Ammon's horn (tissue), 1 donor: ENCODE measurements around the gene STAP2.
"Not testable (repeated sequence)": the region's sequence is repeated elsewhere in the genome, so short reads cannot be mapped to it uniquely, and the experiment has no call there.

Experiments
- DNase-seq: peaks from one replicate; pipeline ENCODE4 v3.0.0-alpha.2; 2016; ENCODE audit warnings: low spot score

STAP2 gene

DNA sequence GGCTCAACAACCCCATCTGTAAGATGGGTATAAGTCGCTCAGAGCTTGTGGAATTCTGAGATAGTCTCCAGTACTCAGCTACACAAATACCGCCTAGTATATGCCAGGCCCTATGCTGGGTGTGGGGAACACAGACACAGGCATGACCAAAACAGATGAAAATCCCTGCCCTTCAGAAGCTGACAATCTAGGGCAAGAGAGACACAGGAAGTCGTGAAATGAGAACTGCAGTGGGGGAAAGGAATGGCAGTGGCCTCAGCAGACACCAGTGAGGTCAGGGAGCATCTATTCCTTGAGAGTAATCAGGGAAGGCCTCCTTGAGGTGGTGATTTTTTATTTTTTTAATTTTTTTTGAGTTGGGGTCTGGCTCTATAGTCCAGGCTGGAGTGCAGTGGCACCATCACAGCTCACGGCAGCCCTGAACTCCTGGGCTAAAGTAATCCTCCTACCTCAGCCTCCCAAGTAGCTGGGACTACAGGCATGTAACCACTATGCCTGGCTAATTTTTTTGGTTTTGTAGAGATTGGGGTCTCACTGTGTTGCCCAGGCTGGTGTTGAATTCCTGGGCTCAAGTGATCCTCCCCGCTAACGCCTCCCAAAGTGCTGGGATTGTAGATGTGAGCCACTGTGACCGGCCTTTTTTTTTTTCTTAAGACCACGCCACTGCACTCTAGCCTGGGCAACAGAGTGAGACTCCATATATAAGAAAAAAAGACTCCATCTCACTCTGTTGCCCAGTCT is 39.6 kb downstream of the STAP2 start:
- no peak for DNase-seq

GRCh38 chr19:4297901-4298809 is 40.5 kb downstream of the STAP2 start:
- DNase-seq, result no peak

GRCh38 chr19:4295972-4296771 is 42.5 kb downstream of the STAP2 start:
- peak; percentile 85 for DNase-seq

DNA sequence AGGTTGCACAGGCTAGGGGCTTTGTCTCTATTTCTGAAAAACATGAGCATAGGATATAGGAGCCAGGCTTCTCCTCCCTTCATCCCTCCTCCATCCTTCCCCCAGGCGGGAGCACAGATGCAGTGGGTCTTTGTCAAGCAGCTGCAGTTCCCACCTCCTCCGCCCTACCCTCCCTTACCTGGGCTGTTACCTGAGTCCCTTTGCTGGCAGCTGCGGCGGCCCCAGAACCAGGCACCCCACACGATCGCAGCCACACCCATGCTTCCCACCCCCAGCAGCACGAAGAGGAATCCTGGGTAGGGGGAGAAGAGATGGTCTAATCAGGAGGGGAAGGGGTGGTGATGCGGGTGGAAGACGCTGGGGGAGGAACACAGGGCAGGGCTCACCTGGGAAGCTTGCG is 44.2 kb downstream of the STAP2 start:
- no peak for DNase-seq

- no peak for DNase-seq
Measured at GRCh38 chr19:4292515-4292914, 46.1 kb downstream of the STAP2 start.

GRCh38 chr19:4291184-4291732 is 47.4 kb downstream of the STAP2 start:
- no peak for DNase-seq

- DNase-seq, result no peak
Measured at GRCh38 chr19:4288091-4288777, 50.4 kb downstream of the STAP2 start.

- DNase-seq, result not testable (repeated sequence)
Measured at GRCh38 chr19:4286141-4286540, 52.5 kb downstream of the STAP2 start.

- DNase-seq, result no peak
Measured at GRCh38 chr19:4284974-4285373, 53.7 kb downstream of the STAP2 start.

DNA sequence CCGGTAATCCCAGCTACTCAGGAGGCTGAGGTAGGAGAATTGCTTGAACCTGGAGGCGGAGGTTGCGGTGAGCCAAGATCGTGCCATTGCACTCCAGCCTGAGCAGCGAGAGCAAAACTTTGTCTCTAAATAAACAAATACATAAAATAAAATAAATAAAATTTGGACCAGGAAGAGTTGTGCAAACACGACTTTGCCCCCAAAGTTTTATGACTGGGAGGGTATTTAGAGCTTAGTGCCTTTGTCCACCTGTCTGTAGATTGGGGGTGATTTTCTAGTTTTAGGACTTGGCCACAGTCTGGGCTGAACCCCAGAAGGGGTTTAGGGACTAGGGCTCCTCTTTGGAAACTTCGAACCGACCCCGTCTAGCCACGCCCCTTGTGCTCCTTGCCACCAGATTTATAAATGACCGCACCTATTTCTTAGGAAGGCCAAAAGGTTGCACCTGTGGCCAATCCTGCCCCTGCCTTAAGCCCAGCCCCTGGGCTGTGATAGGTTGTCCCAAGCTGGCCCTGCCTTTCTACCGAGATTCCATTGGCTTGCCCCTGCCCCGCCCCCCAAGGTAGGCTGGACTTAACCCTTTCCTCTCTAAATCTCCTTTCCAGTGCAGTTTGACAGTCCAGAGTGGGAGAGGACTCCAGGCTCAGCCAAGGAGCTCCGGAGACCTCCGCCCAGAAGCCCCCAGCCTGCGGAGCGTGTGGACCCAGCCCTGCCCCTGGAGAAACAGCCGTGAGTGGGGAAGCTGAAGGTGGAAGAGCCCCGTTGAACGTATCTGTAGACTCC is 54.3 kb downstream of the STAP2 start:
- no peak for DNase-seq

GRCh38 chr19:4279530-4280422 is 58.9 kb downstream of the STAP2 start:
- DNase-seq, result no peak

DNA sequence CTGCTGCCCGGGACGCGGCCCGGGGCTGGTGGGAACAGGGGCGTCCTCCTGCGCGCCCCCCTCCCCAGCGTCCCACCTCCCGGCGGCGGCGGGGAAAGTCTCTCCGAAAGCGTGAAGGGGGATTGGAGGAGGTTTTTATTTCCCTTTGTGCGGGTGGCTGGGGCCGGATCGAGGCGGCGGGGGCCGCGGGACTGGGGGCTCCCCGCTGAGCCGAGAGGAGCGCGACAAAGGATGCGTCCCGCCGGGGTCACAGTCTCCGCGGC is 59.4 kb downstream of the STAP2 start:
- DNase-seq, result no peak

- DNase-seq, result no peak
Measured at GRCh38 chr19:4278419-4279266, 60.0 kb downstream of the STAP2 start, which contains the start of gene SHD. SHD (plus strand) TSS chr19:4279266; CDS start chr19:4280064, 798 bp downstream.

- DNase-seq, result no peak
Measured at GRCh38 chr19:4278010-4278409, 60.6 kb downstream of the STAP2 start.

- no peak for DNase-seq
Measured at GRCh38 chr19:4277191-4277696, 61.4 kb downstream of the STAP2 start.

DNA sequence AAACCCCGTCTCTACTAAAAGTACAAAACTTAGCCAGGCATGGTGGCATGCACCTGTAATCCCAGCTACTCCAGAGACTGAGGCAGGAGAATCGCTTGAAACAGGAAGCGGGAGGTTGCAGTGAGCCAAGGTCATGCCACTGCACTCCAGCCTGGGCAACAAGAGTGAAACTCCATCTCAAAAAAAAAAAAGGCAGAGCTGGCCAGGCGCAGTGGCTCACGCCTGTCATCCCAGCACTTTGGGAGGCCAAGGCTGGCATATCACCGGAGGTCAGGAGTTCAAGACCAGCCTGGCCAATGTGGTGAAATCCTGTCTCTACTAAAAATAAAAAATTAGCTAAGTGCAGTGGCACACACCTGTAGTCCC is 64.3 kb downstream of the STAP2 start:
- not testable (repeated sequence) for DNase-seq
